BLaER1 (cell line): ENCODE results near the gene APOD.
"Not testable (repeated sequence)": the region's sequence is repeated elsewhere in the genome, so short reads cannot be mapped to it uniquely, and the experiment has no call there.

Experiments used
- H3K27ac ChIP-seq: shearing (Covaris generic); formaldehyde crosslinking; 2 replicates; pipeline ENCODE4 v1.8.1; 2022
- H3K27me3 ChIP-seq: shearing (Covaris generic); formaldehyde crosslinking; 2 replicates; pipeline ENCODE4 v1.8.1; 2022
- H3K36me3 ChIP-seq: shearing (Covaris generic); formaldehyde crosslinking; 2 replicates; pipeline ENCODE4 v1.8.1; 2022
- H3K4me1 ChIP-seq: shearing (Covaris generic); formaldehyde crosslinking; 2 replicates; pipeline ENCODE4 v1.8.1; 2022
- H3K4me2 ChIP-seq: shearing (Covaris generic); formaldehyde crosslinking; 2 replicates; pipeline ENCODE4 v1.8.1; 2022
- H3K4me3 ChIP-seq: shearing (Covaris generic); formaldehyde crosslinking; 2 replicates; pipeline ENCODE4 v1.8.1; 2022
- H3K9ac ChIP-seq: shearing (Covaris generic); formaldehyde crosslinking; 2 replicates; pipeline ENCODE4 v1.8.1; 2022
- H3K9me3 ChIP-seq: shearing (Covaris generic); formaldehyde crosslinking; 2 replicates; pipeline ENCODE4 v1.8.1; 2022
- H4K20me1 ChIP-seq: shearing (Covaris generic); formaldehyde crosslinking; 2 replicates; pipeline ENCODE4 v1.8.1; 2022
- Cebpa-rat ChIP-seq: shearing (Covaris generic); IDR thresholded peaks from 2 replicates; pipeline ENCODE4 v1.8.1; 2022

APOD gene

GRCh38 chr3:195623217-195623965 is 39.7 kb upstream of the APOD start:
- H3K4me1 ChIP-seq = peaks cover 16% of the 10 kb centered on the region
- H3K27me3 ChIP-seq, H3K9ac ChIP-seq, H4K20me1 ChIP-seq, H3K4me2 ChIP-seq, H3K9me3 ChIP-seq, H3K36me3 ChIP-seq, H3K4me3 ChIP-seq, H3K27ac ChIP-seq: not testable (repeated sequence)

DNA sequence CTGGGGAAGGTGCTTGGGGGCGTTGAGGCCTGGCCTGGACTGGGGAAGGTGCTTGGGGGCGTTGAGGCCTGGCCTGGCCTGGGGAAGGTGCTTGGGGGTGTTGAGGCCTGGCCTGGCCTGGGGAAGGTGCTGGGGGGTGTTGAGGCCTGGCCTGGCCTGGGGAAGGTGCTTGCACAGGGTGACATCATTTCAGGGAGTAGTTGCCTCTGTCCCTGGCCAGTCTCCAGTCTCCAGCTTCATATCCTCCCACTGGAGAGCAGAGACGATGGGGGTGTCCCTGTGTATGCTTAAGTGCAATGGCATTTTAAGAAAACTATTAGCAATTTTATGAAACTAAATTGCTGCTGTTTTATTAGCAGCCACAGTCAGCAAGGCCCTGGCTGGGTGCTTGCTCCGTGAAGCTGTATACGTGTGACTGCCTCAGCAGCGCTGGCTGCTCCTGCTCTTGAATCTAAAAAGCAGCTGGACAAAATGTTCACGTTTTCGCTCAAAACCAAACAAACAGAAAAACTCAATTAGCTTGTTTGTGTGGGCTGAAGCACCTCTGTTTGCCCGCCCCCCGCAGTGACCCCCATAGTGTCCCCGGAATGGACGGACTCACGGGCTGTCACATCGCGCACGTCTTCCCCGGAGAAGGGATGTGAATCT is 38.9 kb upstream of the APOD start:
- not testable (repeated sequence) for H3K27ac ChIP-seq, H4K20me1 ChIP-seq, H3K4me2 ChIP-seq, H3K4me1 ChIP-seq, H3K4me3 ChIP-seq, H3K27me3 ChIP-seq, H3K9ac ChIP-seq, H3K9me3 ChIP-seq, H3K36me3 ChIP-seq

DNA sequence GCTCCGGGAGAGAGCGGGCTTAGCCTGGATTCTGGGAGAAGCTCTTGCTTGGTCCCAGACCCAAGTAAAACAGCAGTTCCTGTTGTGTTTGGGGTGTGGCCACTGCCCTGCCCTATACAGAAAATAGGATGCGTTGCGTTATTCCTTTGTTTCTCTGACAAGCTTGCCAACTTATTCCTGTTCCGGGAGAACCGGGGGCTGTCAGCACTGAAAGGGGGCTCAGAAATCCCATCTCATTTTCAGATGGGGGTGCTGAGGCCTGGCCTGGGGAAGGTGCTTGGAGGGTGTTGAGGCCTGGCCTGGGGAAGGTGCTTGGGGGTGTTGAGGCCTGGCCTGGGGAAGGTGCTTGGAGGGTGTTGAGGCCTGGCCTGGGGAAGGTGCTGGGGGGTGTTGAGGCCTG is 38.3 kb upstream of the APOD start:
- H3K27me3 ChIP-seq = not testable (repeated sequence)

DNA sequence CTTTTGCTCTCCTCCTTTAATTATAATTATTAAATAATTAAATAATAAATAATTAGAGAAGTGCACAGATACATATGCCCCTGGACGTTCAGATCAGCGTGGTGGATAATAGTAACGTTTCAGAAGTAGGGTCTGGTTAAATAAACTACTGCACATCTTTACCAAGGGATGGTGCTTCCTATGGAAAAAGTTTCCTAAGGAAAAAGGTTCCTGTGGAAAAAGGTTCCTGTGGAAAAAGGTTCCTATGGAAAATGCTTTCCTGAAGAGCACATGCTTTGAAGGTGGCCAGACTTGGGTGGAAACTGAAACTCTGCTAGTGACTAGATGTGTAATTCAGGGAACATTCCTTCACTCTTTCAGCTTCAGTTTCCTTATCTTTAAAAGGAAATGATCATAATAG is 37.4 kb upstream of the APOD start:
- not testable (repeated sequence) for H3K27me3 ChIP-seq, H3K27ac ChIP-seq, H4K20me1 ChIP-seq, H3K9ac ChIP-seq, H3K4me2 ChIP-seq, H3K4me3 ChIP-seq, H3K36me3 ChIP-seq, H3K4me1 ChIP-seq, H3K9me3 ChIP-seq

More for the DNA sequence above, 38.3 kb upstream of the APOD start:
- not testable (repeated sequence) for H3K36me3 ChIP-seq, H3K9me3 ChIP-seq, H3K27ac ChIP-seq, H3K4me1 ChIP-seq, H3K4me3 ChIP-seq, H4K20me1 ChIP-seq, H3K9ac ChIP-seq, H3K4me2 ChIP-seq

DNA sequence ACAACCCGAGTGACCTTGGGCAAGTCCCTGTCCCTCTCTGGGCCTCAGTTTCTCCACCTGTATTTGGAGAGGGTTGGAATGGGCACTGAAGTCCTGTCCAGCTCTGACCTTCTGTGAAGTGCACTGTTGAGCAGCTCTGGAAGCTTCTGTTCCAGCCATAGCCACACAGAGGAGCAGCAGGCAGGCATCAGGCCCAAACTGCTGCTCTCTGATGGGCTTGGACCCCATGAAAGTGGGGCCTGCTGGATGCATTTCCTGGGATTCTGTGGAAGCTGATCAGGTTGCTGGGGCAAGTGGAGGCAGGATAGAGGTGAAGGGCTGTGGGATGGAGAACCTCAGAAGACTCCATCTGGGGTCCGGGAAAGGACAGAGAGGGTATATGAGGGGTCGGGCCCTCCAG is 36.7 kb upstream of the APOD start:
- H3K36me3 ChIP-seq, H3K27me3 ChIP-seq, H3K4me3 ChIP-seq, H3K9me3 ChIP-seq, H3K9ac ChIP-seq, H4K20me1 ChIP-seq, H3K4me2 ChIP-seq, H3K4me1 ChIP-seq, H3K27ac ChIP-seq: not testable (repeated sequence)

GRCh38 chr3:195619591-195620369 is 36.0 kb upstream of the APOD start:
- H3K9ac ChIP-seq, H3K4me3 ChIP-seq, H4K20me1 ChIP-seq, H3K27me3 ChIP-seq, H3K36me3 ChIP-seq, H3K4me1 ChIP-seq, H3K27ac ChIP-seq, H3K9me3 ChIP-seq, H3K4me2 ChIP-seq: not testable (repeated sequence)

DNA sequence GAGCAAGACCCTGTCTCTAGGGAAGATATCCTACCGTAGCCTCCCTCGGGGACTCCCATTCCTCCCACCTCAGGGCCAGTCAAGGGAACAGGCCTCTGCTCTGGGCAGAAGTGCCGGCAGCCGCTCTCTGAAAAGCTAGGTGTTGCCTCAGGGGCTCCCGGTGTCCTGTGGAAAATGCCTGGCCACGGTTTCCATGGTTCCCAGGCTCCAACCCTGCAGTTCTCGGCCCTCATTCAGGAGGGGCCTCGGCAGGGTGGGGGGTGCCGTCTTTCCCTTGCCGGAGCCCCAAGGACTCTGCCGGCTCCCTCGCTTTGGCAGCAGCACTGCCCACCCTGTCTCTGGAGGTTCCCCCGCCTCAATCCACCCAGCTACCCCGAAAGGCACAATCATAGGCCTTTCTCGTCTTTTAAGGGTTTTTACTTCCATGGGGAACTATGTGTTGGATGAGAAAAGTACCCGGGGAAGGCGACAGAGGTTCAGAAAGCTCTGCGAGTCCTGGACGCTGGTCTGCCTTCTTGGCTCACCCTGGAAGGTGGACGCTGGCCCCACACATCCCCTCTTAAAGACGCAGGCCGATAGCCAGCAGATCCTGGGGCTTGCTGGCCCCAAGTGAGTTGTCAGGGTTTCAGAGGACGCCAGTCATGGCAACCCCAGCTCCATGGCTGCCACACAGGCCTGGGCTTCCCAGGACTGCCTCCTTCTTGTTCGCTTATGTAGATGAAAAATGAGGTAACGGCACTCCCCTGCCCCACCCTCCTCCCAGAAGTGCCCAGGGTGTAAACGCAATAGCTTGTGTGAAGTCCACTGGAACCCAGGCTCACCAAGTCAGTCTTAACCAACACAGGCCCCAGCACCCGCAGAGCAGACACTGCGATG is 34.3 kb upstream of the APOD start:
- H3K36me3 ChIP-seq, H3K4me1 ChIP-seq, H3K27me3 ChIP-seq, H3K4me3 ChIP-seq, H3K9me3 ChIP-seq, H3K4me2 ChIP-seq, H4K20me1 ChIP-seq, H3K9ac ChIP-seq, H3K27ac ChIP-seq: not testable (repeated sequence)

GRCh38 chr3:195617134-195617533 is 33.4 kb upstream of the APOD start:
- not testable (repeated sequence) for H3K4me1 ChIP-seq, H3K27me3 ChIP-seq, H4K20me1 ChIP-seq, H3K36me3 ChIP-seq, H3K4me3 ChIP-seq, H3K27ac ChIP-seq, H3K4me2 ChIP-seq, H3K9ac ChIP-seq
- peaks cover 17% of the 10 kb centered on the region for H3K9me3 ChIP-seq

DNA sequence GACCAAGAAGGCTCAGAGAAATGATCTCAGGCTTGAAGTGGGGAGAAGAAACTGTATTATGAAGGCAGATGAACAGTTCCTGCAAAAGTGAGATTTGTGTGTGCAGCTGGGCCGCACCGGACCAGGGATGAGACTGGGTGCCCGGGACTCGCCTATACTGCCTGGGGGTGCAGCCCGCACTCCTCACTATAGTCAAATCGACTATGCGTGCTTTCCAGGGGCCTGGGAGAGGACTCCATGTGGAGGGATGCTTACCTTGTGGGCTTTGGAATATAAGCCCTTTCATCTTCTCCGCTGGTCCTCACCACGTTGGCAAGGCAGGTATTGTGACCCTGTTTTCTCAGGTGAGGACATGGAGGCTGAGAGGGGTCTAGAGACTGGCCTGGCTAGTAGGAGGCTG is 32.9 kb upstream of the APOD start:
- H3K4me3 ChIP-seq = no peak overlapping the region
- no peaks in the 10 kb centered on the region for H4K20me1 ChIP-seq
- no peaks in the 10 kb centered on the region for H3K36me3 ChIP-seq
- H3K4me1 ChIP-seq = peaks cover 8% of the 10 kb centered on the region; the same call in 1 of the 2 replicates
- no peak overlapping the region for H3K9ac ChIP-seq
- no peaks in the 10 kb centered on the region for H3K27me3 ChIP-seq
- H3K4me2 ChIP-seq = no peak overlapping the region
- H3K9me3 ChIP-seq = peaks cover 21% of the 10 kb centered on the region
- TF ChIP-seq Cebpa-rat = no peak
- H3K27ac ChIP-seq = no peak overlapping the region

DNA sequence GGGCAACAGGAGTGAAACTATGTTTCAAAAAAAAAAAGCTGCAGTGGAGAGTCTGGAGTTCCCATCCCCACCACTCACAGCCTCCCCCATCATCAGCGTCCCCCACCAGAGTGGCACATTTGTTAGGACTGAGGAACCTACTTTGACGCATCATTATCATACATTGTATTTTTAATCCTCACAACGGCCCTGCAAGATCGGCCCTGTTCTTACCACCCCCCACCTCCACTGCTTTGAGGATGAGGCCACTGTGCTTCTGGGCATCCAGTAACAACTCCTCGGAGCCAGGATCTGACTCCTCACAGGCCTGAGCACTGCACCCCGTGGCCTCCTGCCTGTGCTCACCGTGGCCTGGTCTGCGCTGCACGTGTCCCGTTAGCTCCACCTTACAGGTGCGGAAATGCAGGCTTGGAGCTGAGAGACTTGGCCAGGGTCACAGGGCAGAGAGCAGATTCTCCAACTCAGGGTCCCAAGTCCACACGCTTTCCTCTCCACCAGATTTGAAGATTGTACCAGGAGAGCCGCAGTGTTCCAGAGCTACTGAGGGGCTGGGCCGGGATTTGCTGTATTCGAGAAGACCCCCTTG is 32.3 kb upstream of the APOD start:
- not testable (repeated sequence) for H3K27me3 ChIP-seq, H3K4me1 ChIP-seq, H3K27ac ChIP-seq, H3K4me2 ChIP-seq, H3K36me3 ChIP-seq, H3K4me3 ChIP-seq, H3K9ac ChIP-seq, H4K20me1 ChIP-seq
- H3K9me3 ChIP-seq = peaks cover 27% of the 10 kb centered on the region

DNA sequence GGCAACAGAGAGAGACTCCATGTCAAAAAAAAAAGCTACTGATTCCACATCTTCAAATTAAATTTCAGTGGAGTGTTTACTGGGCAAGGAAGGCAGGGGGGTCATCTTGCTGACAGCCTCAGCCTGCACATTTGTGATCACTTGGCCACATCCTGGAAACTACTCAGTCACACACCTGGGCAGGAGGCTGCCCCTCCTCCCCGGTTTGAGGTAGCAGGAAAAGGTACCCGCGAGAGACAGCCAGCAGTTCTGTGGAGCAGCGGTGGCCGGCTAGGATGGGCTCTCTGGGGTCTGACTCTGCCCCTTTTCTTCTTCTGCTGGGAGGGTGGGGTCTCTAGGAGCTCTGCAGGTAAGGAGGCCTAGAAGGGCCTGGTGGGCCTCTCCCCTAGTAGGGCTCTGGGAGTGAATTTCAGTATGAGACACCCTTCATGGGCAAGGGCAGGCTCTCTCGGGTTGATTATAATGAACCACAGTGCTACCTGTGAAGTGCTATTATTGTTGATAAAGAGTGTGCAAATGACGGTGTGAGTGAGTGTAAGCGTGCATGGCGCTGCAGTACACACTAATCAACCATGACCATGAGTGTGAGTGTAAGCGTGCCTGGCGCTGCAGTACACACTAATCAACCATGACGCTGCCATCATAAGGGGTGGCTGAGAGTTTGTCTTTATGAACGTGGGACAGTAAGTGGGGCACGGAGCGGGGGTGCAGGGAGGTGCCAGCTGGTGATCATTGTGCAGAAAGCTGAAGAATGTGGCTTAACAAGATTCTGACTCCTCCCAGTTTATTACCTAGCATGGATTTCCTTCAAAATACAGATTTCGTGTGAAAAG is 31.1 kb upstream of the APOD start:
- not testable (repeated sequence) for H4K20me1 ChIP-seq, H3K4me1 ChIP-seq, H3K9ac ChIP-seq, H3K36me3 ChIP-seq, H3K27ac ChIP-seq, H3K4me3 ChIP-seq, H3K27me3 ChIP-seq, H3K4me2 ChIP-seq
- H3K9me3 ChIP-seq = peaks cover 37% of the 10 kb centered on the region
